Measurements from ENCODE around the gene SYNE2. TPM values are rescaled to one million over a fixed set of nuclear protein-coding genes. Genes with fewer than 3 reads are reported as not detected.
A peak's percentile ranks its signal among the peaks of the same experiment; 100 is the strongest.

SYNE2 gene
- total and polyA plus RNA-seq, 4 donors: 49.1 to 97.9 (median 55.9) TPM

DNA sequence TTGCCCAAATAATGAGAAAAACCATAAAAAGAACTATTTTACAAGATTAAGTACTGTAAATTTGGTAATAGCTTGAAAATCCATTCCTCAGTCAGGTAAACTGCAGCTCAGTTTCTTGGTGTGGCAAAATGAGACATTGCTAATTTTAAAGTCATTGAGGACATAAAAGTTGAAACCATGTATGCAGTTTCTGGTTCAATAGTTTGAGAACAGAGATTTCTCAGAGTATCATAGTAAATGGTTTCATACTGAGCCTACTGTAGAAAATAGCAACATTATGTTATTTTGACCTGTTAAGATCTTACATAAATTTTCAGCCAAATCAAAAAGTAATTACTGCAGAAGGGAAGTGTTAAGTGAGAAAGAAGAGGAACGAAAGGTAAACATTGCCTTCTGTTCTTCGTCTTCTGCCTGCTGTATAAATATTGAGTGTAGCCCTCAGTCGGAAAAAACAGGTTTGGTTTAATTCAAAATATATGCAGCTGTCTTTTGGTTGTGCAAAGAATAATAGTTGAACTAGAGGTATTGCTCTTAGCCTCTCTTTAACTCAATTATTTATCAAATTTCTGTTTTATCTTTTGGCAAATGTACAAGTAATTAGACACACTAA, 119.6 kb downstream of the SYNE2 start:
- WGBS (ENCODE audit: insufficient coverage): 80% methylated on average over 1 of the region's 3 CpGs
- Histone ChIP-seq H3K27me3 (ENCODE audit: control insufficient read depth, insufficient read depth, low read length) (no peaks in the 10 kb centered on the region), H3K4me3 (ENCODE audit: low read depth, low read length) (no peak overlapping the region), H3K4me1 (ENCODE audit: control insufficient read depth, insufficient read depth, low read length) (no peaks in the 10 kb centered on the region), H3K9me3 (ENCODE audit: control insufficient read depth, insufficient read depth, low read length) (no peaks in the 10 kb centered on the region), H3K27ac (ENCODE audit: low read depth, low read length) (no peak overlapping the region), H3K36me3 (ENCODE audit: control insufficient read depth, insufficient read depth, low read length) (no peaks in the 10 kb centered on the region)
- DNase-seq (ENCODE audit: low read depth in 4 of 6, low spot score in 6 of 6): peak in 1 of 6 donors; percentile 35

DNA sequence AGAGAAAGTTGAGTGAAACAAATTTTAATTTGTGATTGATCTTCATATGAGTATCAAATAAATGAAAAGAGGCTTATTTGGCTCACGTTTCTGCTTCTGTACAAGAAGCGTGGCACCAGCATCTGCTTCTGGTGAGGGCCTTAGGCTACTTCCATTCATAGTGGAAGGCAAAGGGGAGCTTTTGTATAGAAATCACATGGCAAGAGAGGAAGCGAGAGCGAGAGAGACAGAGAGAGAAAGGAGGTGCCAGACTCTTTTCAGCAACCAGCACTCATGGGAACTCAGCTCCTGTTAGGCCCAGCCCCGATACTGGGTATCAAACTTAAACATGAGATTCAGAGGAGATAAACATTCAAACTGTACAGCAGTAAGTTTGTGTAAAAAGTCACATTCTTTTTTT, 121.4 kb downstream of the SYNE2 start:
- H3K27ac ChIP-seq (ENCODE audit: low read depth, low read length): no peak overlapping the region
- H3K4me1 ChIP-seq (ENCODE audit: control insufficient read depth, insufficient read depth, low read length): no peaks in the 10 kb centered on the region
- H3K9me3 ChIP-seq (ENCODE audit: control insufficient read depth, insufficient read depth, low read length): no peaks in the 10 kb centered on the region
- peak in 1 of 6 donors; percentile 50 for DNase-seq (ENCODE audit: low read depth in 4 of 6, low spot score in 6 of 6)
- H3K36me3 ChIP-seq (ENCODE audit: control insufficient read depth, insufficient read depth, low read length): no peaks in the 10 kb centered on the region
- no peaks in the 10 kb centered on the region for H3K27me3 ChIP-seq (ENCODE audit: control insufficient read depth, insufficient read depth, low read length)
- no peak overlapping the region for H3K4me3 ChIP-seq (ENCODE audit: low read depth, low read length)
- 89% methylated on average over 4 of the region's 5 CpGs for WGBS (ENCODE audit: insufficient coverage)

DNA sequence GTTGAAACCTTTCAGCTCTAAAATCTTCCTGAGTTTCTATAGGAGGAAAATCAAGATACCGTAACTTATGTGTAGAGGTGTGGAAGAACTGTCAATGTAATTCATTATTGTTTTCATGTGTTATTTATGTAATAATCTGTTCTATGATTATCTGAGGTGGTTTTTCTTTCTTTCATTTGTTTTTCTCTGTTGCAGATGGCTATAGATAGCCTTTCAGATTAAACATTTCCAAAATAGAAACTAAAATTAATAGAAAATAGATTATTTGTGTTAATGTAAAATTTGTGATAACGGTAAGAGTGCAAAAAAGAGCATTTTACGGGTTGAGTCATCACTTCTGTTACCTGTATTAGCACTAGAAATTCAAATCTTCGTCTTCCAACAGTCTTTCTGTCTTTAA, 128.8 kb downstream of the SYNE2 start:
- WGBS (ENCODE audit: insufficient coverage): no CpG with 5 or more reads among the region's 4 CpGs
- no peaks in the 10 kb centered on the region for H3K36me3 ChIP-seq (ENCODE audit: control insufficient read depth, insufficient read depth, low read length)
- no peaks in the 10 kb centered on the region for H3K4me1 ChIP-seq (ENCODE audit: control insufficient read depth, insufficient read depth, low read length)
- no peaks in the 10 kb centered on the region for H3K27me3 ChIP-seq (ENCODE audit: control insufficient read depth, insufficient read depth, low read length)
- no peak for DNase-seq (ENCODE audit: low read depth in 4 of 6, low spot score in 6 of 6)
- no peak overlapping the region for H3K4me3 ChIP-seq (ENCODE audit: low read depth, low read length)
- no peak overlapping the region for H3K27ac ChIP-seq (ENCODE audit: low read depth, low read length)
- H3K9me3 ChIP-seq (ENCODE audit: control insufficient read depth, insufficient read depth, low read length): no peaks in the 10 kb centered on the region

DNA sequence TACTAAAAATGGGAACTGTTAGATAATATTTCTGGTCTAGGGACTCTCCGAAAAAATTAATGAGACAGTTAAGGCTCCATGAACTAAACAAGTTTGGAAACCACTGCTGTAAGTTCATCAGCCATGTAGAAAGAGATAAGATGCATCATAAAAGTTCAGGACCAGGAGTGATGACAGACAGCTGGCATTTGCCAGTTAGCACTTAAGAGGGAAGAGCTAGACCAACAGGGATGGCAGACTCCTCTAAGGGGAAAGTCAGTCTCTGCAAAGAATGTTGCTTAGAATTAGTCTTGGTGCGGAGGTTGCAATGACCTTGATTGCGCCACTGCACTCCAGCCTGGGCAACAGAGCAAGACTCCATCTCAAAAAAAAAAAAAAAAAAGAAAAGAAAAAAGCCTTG, 129.4 kb downstream of the SYNE2 start:
- Histone ChIP-seq H3K4me3 (ENCODE audit: low read depth, low read length) (no peak overlapping the region), H3K9me3 (ENCODE audit: control insufficient read depth, insufficient read depth, low read length) (no peaks in the 10 kb centered on the region), H3K27me3 (ENCODE audit: control insufficient read depth, insufficient read depth, low read length) (no peaks in the 10 kb centered on the region), H3K36me3 (ENCODE audit: control insufficient read depth, insufficient read depth, low read length) (no peaks in the 10 kb centered on the region), H3K27ac (ENCODE audit: low read depth, low read length) (no peak overlapping the region), H3K4me1 (ENCODE audit: control insufficient read depth, insufficient read depth, low read length) (no peaks in the 10 kb centered on the region)
- WGBS (ENCODE audit: insufficient coverage): 100% methylated on average over 1 of the region's 3 CpGs
- no peak for DNase-seq (ENCODE audit: low read depth in 4 of 6, low spot score in 6 of 6)

DNA sequence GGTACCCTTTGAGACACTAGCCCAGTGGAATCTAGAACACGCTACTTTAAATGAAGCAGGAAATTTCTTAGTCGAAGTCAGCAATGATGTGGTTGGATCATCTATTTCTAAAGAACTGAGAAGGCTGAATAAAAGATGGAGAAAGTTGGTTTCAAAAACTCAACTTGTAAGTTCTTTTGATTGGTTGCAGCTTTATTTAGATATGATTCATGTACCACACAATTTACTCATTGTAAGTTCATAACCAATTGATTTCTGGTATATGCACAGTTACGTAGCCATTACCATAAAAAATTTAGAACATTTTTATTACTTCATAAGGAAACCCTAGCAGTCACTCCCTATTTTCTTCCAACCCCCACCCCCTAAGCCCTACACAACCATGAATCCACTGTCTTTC, 129.8 kb downstream of the SYNE2 start:
- Histone ChIP-seq H3K4me3 (ENCODE audit: low read depth, low read length) (no peak overlapping the region), H3K27me3 (ENCODE audit: control insufficient read depth, insufficient read depth, low read length) (no peaks in the 10 kb centered on the region), H3K36me3 (ENCODE audit: control insufficient read depth, insufficient read depth, low read length) (no peaks in the 10 kb centered on the region), H3K9me3 (ENCODE audit: control insufficient read depth, insufficient read depth, low read length) (no peaks in the 10 kb centered on the region), H3K4me1 (ENCODE audit: control insufficient read depth, insufficient read depth, low read length) (no peaks in the 10 kb centered on the region), H3K27ac (ENCODE audit: low read depth, low read length) (no peak overlapping the region)
- 100% methylated on average over 3 of the region's 3 CpGs for WGBS (ENCODE audit: insufficient coverage)
- no peak for DNase-seq (ENCODE audit: low read depth in 4 of 6, low spot score in 6 of 6)

DNA sequence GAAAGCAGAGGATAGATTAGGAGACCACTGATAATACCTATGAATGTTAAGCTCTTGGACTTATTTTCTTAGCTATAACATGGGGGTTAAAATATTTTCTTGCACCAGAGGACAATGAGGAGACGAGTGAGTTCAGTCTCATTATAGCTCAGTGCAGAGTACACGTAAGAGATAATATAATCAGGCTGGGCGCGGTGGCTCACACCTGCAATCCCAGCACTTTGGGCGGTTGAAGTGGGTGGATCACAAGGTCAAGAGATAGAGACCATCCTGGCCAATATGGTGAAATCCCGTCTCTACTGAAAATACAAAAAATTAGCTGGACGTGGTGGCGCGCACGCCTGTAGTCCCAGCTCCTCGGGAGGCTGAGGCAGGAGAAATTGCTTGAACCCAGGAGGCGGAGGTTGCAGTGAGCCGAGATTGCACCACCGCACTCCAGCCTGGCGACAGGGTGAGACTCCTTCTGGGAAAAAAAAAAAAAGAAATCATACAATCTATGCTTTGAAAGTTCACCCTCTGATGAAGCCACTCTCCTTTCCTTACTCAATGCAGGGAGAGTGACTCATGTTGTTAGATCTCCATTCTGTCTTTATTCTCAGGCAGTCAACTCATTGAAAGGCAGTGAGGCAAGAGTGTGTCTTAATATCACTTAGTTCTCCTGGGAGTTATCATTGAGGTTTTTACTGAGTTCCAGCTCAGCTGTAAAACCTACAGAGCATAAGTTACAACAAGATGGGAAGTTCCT, 134.2 kb downstream of the SYNE2 start:
- H3K4me3 ChIP-seq (ENCODE audit: low read depth, low read length): no peak overlapping the region
- H3K27ac ChIP-seq (ENCODE audit: low read depth, low read length): no peak overlapping the region
- DNase-seq (ENCODE audit: low read depth in 4 of 6, low spot score in 6 of 6): peak in 1 of 6 donors; percentile 74
- H3K9me3 ChIP-seq (ENCODE audit: control insufficient read depth, insufficient read depth, low read length): no peaks in the 10 kb centered on the region
- 88% methylated on average over 5 of the region's 15 CpGs for WGBS (ENCODE audit: insufficient coverage)
- no peaks in the 10 kb centered on the region for H3K27me3 ChIP-seq (ENCODE audit: control insufficient read depth, insufficient read depth, low read length)
- no peaks in the 10 kb centered on the region for H3K4me1 ChIP-seq (ENCODE audit: control insufficient read depth, insufficient read depth, low read length)
- no peaks in the 10 kb centered on the region for H3K36me3 ChIP-seq (ENCODE audit: control insufficient read depth, insufficient read depth, low read length)

DNA sequence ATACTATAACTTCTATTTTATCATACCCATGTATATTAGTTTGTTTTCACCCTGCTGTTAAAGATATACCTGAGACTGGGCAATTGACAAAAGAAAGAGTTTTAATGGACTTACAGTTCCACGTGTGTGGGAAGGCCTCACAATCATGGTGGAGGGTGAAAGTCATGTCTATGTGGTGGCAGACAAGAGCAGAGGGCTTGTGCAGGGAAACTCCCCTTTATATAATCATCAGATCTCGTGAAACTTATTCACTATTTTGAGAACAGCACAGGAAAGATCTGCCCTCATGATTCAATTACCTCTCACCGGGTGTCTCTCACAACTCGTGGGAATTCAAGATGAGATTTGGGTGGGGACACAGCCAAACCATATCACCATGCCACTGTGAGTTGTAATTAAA, 135.8 kb downstream of the SYNE2 start:
- 100% methylated on average over 1 of the region's 4 CpGs for WGBS (ENCODE audit: insufficient coverage)
- H3K27me3 ChIP-seq (ENCODE audit: control insufficient read depth, insufficient read depth, low read length): no peaks in the 10 kb centered on the region
- no peaks in the 10 kb centered on the region for H3K9me3 ChIP-seq (ENCODE audit: control insufficient read depth, insufficient read depth, low read length)
- H3K36me3 ChIP-seq (ENCODE audit: control insufficient read depth, insufficient read depth, low read length): no peaks in the 10 kb centered on the region
- no peak overlapping the region for H3K4me3 ChIP-seq (ENCODE audit: low read depth, low read length)
- no peaks in the 10 kb centered on the region for H3K4me1 ChIP-seq (ENCODE audit: control insufficient read depth, insufficient read depth, low read length)
- H3K27ac ChIP-seq (ENCODE audit: low read depth, low read length): no peak overlapping the region
- no peak for DNase-seq (ENCODE audit: low read depth in 4 of 6, low spot score in 6 of 6)

DNA sequence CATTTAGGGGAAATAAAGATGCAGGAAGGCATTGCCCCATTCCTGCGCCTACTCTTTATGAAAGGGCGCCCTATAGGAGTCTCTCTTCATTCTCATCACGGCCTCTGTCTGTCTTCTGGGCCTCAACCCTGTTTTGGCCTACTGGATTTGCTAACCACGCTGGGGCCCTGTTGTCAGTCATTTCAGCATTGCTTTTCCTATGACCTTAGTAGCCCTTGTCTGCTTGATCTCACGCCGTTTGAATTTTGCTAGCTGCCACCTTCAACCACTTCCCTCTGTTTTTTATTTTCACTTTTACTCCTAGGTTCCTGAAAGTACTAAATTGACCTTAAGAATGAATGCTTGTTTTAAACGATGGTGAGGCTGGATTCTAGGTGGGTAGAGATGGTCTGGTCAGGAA, 139.0 kb downstream of the SYNE2 start:
- H3K4me3 ChIP-seq (ENCODE audit: low read depth, low read length): no peak overlapping the region
- 90% methylated on average over 5 of the region's 7 CpGs for WGBS (ENCODE audit: insufficient coverage)
- no peaks in the 10 kb centered on the region for H3K9me3 ChIP-seq (ENCODE audit: control insufficient read depth, insufficient read depth, low read length)
- no peak for DNase-seq (ENCODE audit: low read depth in 4 of 6, low spot score in 6 of 6)
- no peak overlapping the region for H3K27ac ChIP-seq (ENCODE audit: low read depth, low read length)
- no peaks in the 10 kb centered on the region for H3K27me3 ChIP-seq (ENCODE audit: control insufficient read depth, insufficient read depth, low read length)
- H3K4me1 ChIP-seq (ENCODE audit: control insufficient read depth, insufficient read depth, low read length): no peaks in the 10 kb centered on the region
- no peaks in the 10 kb centered on the region for H3K36me3 ChIP-seq (ENCODE audit: control insufficient read depth, insufficient read depth, low read length)

DNA sequence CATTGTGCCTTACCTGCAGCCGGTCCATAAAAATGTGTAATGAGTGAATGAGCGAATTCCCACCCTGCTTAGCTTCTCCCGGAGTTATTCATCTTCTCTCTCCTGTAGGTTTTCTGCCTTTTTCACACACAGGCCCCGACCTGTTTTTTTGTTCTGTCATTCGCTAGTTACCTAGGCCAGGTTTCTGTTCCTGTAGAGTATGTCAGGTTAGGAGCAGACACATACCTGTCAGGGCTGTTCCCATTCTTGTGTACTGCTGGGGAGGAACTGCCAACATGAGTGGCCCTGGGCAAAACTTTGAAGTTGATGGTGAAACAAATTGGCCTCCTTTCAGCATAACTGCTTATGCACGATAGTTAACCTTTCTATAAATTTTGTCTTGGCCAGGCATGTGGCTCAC, 140.1 kb downstream of the SYNE2 start:
- Histone ChIP-seq H3K36me3 (ENCODE audit: control insufficient read depth, insufficient read depth, low read length) (no peaks in the 10 kb centered on the region), H3K27ac (ENCODE audit: low read depth, low read length) (no peak overlapping the region), H3K4me1 (ENCODE audit: control insufficient read depth, insufficient read depth, low read length) (no peaks in the 10 kb centered on the region), H3K27me3 (ENCODE audit: control insufficient read depth, insufficient read depth, low read length) (no peaks in the 10 kb centered on the region), H3K4me3 (ENCODE audit: low read depth, low read length) (no peak overlapping the region), H3K9me3 (ENCODE audit: control insufficient read depth, insufficient read depth, low read length) (no peaks in the 10 kb centered on the region)
- 90% methylated on average over 2 of the region's 6 CpGs for WGBS (ENCODE audit: insufficient coverage)
- no peak for DNase-seq (ENCODE audit: low read depth in 4 of 6, low spot score in 6 of 6)

DNA sequence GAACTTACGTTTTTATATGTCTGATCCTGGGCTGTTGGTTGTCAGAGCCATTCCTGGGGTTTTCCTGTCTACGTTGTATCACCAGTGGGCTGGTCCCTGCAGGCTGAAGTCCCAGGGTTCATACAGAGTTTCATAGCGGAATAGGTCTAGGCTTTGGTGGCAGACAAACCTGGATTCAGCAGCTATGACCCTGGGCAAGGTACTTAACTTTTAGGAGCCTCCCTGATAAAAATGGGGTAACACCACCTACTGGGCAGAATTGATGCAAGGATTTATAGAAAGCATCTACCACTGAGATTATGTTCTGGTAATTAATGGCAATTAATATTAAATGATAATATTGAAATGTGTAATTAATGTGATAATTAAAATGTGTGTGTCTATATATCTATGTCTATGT, 141.2 kb downstream of the SYNE2 start:
- 88% methylated on average over 3 of the region's 3 CpGs for WGBS (ENCODE audit: insufficient coverage)
- DNase-seq (ENCODE audit: low read depth in 4 of 6, low spot score in 6 of 6): no peak
- H3K36me3 ChIP-seq (ENCODE audit: control insufficient read depth, insufficient read depth, low read length): no peaks in the 10 kb centered on the region

More for the DNA sequence above, 141.2 kb downstream of the SYNE2 start:
- no peaks in the 10 kb centered on the region for H3K27me3 ChIP-seq (ENCODE audit: control insufficient read depth, insufficient read depth, low read length)
- no peaks in the 10 kb centered on the region for H3K4me1 ChIP-seq (ENCODE audit: control insufficient read depth, insufficient read depth, low read length)
- H3K27ac ChIP-seq (ENCODE audit: low read depth, low read length): no peak overlapping the region
- no peaks in the 10 kb centered on the region for H3K9me3 ChIP-seq (ENCODE audit: control insufficient read depth, insufficient read depth, low read length)
- H3K4me3 ChIP-seq (ENCODE audit: low read depth, low read length): no peak overlapping the region

All from spinal cord (tissue), 10 donors.